IPS-NIHi7 (cell line): ENCODE data around the gene SRC.

Source experiments
- DNase-seq: peaks from one replicate; pipeline ENCODE4 v3.0.0; 2012; ENCODE audit warnings: mixed read lengths; ENCODE audit errors: extremely low spot score

The SRC gene

DNA sequence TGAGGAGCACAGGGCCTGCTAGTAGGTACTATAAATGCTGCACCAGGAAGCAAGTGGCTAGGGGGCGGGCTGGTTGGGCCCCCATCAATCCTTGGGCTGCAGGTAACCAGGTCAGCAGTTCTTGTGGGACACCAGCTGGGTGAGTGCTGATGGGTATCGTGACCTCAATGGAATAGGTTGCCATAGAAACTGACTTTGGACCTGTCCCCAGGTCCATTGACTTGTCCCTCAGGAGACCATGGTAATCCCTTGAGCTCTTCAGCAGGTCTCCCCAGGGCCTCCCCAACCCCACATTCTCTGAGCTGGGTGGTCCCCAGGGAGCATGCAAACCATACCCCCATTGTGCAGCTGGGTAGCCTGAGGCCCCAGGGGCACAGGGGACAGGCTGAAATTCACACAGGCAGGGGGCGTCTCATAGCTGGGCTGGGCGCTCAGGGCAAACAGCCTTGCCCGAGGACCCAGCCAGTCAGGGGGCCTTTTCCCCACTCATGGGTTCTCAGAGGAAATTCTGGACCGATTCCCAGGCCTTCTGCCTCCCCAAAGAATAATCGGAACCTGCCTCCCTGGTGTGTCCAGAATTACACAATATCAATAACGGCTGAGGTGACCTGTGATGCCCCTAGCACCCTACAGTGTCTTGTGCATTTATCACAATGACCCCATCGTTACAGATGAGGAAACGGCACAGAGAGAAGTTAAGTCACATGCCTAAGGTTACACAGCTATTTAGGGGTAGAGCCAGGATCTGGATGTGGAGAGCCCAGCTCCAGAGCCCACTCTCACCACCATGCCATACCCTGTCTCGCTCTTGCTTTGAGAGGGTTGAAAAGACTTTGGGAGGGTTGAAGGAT, 35.9 kb downstream of the SRC start:
- DNase-seq, result no peak

DNA sequence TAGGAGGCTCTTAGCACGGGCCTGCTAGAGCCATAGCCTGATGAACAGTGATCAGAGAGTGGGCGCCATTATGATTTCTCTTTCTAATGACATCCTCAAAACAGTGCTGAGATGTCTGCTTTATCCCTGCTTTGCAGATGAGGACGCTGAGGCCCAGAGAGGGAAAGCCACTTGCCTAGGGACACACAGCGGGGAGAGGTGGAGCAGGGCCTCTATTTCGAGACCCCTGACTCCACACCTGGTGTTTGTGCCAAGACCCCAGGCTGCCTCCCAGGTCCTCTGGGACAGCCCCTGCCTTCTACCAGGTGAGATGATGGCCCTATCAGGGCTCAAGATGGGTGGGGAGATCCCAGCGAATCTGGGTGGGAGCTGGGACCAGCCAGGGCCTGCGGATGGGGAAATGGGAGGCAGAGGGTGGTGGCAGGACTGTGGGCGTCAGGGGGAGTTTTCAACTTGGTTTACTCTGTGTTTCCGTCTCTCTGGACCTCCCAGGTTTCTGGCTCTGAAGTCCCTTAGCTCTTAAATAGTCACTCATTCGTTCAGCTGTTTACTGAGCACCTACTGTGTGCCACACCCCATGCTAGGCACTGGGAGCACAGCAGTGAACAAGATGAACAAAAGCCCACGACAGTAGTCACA, 36.7 kb downstream of the SRC start:
- no peak for DNase-seq

DNA sequence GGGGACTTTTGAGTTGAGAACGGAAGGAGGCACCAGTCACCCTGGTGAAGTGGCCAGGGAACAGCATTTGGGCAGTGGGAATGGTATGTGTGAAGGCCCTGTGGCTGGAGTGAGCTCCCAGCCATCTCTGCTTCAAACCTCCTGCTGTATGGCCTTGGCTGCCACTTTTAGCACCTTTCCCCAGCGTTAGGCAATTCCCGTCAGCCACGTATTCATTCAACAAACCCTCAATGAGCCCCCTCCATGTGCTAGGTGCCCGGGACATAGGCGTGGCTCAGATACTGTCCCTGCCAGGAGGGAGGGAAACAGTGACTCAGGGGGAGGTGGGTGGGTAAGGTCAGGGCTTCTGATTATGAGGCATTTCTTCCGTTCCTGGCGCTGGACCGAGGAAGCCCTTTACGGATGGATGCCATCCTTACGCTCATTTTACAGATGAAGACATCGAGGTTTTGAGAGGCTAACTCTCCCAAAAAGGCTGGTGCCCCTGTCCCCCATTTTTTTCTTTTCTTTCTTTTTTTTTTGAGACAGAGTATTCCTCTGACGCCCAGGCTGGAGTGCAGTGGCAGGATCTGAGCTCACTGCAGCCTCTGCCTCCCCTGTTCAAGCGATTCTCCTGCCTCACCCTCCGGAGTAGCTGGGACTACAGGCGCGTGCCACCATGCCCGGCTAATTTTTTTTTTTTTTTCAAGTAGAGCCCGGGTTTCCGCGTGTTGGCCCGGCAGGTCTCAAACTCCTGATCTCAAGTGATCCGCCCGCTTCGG, 37.5 kb downstream of the SRC start:
- no peak for DNase-seq

DNA sequence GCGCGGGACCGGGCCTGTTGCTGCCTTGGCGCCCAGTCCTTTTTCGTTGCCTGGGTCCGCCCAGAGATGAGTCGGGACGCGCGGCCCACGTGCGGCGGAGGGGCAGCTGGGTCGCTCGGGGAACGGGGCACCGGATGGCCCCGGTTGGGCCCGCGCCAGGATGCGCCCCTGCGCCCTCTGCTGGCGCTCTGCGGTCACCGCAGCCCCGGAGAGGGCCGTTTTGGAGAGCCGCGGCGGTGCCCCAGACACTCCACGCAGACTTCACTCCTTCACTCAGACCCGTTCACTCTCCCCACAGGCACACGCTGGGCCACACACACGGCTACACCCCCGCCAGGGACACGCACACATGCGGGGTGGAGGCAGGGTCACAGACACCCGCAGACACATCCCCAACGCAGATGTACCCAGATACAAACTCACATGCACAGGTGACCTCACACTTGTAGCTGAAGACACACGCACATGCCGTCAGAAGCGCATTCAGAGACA, 38.8 kb downstream of the SRC start:
- peak; percentile 88 for DNase-seq

DNA sequence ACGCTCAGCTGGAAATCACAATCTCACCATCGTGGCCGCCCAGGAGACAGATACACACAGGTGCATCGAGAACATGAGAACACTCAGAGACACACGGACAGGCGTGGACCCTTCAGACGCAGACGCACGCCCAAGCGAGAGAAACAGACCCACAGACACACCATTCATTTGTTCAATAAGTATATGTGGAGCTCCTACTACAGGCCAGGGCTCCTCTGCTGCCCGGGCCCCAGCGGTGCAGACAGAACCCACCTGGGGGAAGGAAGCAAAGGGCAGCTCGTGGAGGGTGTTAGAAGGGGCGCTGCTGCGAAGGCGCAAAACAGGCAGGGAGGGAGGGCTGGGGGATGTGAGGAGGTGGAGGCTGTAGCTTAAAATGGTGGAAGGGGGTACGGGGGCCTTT, 39.2 kb downstream of the SRC start:
- DNase-seq, result no peak

DNA sequence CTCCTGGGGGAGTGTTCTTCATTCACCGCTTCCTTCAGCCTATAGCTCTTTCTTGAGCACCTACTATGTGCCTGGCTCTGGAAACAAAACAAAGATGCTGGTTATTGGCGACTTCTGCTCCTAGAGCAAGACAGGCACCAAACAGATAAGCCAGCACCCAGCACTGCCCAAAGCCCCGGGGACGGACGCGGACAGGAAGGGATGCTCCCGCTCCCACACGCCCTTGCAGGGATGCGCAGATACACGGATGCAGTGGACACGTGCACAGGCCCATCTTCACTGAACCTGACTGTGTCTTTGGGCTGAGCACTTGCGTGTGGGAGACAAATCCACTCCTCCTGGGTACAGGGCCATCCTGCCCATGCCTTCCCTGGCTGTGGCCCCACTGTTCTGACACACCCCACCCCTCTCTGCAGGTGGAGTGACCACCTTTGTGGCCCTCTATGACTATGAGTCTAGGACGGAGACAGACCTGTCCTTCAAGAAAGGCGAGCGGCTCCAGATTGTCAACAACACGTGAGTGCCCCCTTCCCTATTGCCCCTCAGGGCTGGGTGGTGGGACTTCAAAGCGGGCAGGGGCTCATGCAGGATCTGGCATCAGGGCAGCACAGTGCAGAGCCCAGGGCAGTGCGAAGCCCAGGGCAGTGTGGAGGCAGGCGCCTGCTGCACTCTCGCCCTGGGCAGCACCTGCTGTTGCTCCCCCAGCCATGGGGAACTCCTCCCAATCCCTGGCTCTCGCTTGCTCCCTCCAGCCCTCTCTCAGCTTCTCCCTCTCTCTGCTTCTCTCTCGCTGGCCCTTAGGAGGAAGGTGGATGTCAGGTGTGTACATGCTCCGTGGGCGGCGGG, 39.9 kb downstream of the SRC start:
- no peak for DNase-seq

DNA sequence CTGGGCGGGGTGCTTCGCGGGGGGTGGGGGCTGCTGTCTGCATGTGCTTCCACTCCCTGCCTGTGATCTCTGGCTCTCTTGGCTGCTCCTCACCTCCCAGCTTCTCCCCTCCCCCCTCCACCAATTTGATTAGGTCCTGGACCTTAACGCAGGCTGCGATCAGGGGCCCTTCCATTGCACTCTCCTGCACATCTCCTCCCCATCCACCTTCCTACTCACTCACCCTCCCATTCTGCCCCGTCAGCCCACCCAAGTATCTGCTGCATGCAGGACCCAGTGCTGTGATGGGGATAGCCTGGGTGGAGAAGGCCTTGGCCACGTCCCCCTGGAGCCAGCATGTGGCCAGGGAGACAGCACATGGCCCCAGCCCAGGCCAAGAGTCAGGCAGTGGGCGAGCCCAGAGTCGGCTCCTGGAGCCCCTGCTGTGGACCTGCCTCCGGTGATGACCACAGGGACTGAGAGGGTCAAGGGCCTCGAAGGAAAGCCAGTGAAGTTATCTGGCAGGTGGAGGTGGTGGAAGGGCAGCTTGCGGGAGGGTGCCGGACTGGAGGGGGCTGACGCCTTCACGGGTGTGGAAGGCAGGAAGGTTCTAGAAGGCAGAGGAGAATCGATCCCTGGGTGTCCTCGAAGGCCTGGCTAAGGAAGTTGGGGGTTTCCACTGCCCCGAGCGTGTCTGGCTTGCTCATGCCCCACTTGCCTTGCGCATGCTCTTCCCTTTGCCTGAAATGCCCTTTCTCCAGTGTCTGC, 40.7 kb downstream of the SRC start:
- no peak for DNase-seq

DNA sequence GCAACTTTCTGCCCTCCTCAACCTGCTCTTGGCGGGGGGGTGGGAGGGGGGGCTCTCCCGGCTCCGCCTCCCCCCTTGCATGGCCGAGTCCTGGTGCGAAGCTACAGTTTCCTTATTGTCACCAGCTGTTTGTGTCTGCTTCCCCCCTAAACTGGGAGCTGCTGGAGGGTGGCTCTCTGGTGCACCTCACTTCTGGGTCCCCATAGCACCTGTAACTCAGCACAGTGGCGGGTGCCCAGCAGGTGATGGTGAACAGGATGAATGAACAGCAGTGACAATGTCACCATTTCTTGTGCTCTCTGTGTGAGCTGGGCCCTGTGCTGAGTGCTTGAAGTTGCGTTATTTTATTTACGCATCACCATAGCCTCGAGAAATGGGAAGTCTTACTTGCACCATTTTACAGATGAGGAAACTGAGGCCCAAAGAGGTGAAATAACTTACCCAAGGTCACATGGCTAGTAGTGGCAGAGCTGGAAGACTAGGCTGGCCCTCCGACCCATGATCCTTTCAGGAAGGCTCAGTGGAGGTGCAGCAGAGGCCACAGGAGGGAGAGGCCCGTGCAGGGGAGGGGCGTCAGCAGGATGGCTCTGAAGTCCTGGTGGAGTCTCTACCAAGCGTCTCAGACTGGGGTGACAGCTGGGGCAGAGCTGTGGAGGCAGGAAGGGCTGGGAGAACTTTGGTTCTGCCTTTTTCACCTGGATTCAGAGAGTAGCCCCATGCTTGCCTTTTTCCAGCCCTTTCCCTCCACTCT, 41.8 kb downstream of the SRC start:
- no peak for DNase-seq

DNA sequence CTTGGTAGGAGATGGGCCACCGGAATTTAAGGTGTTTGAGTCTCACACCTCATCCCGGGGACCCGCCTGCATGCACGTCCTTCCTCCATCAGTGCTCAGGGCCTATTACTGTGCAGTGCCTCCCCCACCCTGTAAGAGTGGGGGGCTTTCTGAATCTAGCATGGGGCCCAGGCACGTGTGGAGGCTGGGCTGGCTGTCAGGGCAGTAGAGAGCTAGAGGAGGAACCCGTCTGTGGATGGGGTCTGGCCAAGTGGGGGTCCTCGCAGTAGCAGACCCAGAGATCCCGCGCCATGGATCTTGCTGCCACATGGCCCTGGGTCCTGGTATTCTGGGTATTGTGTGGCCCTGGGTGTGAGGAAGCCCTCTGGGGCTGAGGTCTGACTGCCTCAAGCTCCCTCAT, 42.9 kb downstream of the SRC start:
- DNase-seq, result no peak

DNA sequence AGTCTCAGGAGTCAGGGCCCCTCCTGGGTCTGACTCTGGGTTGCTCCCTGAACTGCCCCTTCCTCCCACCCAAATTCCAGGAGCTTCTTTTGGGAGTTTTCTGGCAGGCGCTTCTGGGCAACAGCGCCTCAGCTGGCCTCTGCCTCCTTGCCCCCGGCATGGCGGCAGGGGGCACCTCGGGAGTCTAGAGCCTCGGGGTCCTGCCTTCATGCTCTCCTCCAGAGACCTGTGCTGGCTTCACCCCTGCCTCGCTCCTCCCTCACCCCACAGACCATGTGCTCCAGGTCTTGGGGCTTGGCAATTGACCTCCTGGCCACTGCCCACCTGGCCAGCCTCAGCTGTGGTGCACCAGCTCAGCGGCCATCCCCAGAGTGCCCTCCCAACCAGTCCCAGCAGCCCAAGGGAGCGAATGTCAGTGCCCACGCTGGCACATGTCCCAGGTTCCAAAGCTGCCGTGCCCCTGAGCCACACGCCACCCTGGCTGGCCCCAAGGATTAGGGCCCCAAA, 43.4 kb downstream of the SRC start:
- DNase-seq, result no peak

DNA sequence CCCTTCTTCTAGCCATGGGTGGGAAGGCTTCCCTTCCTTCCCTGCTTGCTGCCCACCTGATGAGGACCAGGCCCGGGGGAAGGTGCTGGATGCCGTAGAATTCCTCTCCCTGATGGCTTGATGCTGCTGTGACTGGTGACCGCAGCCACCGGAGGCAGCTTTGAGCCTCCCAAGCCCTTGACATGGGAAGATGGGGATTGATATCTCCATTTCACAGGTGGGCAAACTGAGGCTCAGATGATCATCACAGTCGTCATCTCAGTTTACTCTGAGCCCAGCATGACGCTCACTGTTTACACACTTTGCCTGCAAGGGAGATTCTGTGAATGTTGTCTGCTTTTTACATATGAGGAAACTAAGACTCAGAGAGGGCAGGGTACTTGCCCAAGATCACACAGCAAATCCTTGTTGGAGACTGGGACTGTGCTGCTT, 43.9 kb downstream of the SRC start:
- no peak for DNase-seq

DNA sequence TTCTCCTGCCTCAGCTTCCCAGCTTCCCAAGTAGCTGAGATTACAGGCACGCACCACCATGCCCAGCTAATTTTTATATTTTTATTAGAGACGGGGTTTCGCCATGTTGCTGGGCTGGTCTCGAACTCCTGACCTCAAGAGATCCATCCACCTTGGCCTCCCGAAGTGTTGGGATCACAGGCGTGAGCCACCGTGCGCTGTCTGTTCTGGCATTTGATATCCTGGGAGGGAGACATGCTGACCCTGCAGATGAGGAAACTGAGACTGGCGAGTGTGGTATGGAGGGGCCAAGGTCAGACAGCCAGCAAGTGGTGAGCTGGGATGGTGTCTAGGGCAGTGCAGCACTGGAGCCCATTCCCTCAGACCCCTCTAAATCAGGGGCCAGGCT, 44.6 kb downstream of the SRC start:
- DNase-seq, result no peak

DNA sequence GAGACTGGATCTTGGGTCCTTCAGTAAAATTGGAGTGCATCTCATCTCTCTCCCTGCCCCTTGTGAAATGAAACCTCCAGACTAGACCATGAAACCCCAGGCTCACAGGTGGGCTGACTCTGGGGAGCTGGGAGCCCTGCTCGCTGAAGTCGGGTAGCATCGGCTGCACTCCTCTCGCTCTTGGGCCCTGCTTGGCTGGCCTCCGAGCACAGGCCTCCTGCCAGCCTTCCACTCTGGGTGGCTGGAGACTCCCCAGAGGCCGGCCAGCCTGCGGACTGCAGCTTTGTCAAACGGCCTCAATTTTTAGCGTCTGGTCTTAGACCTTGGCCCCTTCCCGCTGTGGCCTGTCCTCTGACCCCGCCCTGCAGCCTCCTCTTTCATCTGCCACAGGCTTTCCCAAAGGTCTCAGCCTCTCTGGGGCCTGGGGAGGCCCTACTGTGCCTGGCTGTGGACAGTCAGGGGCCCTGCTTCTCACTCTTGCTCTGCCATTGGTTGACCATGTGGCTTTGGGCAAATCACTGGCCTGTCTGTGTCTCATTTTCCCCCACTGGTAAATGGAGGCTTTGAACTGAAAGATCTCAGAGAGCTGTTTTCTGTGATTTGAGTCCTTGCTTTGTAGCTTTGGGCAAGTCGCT, 45.1 kb downstream of the SRC start:
- DNase-seq, result no peak

DNA sequence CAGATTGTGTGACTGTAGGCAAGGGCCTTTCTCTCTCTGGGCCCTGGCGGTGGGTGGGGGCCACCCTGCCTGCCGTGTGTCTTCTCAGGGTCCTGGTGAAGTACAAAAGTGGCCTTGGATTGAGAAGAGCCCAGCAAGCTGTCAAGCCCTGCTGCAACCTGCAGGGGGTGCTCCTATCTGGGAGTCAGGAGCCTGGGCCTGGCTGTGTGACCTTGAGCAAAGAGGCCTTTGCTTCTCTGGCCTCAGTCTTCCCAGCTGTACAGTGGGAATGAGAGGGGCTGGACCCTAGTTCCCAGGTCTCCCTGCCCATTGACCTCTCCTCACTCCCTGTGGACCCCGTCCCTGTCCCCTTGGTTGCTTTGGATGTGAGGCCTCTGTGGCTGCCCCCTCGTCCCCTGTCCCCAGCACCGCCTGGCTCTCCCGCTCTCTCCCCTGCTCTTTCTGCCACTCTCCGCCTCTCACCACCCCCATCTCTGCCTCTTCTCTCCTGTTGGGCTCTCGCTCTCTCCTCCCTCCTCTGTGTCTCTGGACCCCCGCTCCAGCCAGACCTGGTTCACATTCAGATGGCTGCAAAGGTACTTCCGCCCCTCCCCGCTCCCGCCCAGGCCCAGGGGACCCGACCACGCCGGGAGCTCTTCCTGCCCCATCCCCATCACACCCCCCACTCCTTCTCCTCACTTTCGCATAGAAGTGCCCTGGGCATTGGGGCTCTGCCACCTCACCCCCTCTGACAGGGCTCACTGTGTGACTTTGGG, 46.7 kb downstream of the SRC start:
- DNase-seq, result no peak

DNA sequence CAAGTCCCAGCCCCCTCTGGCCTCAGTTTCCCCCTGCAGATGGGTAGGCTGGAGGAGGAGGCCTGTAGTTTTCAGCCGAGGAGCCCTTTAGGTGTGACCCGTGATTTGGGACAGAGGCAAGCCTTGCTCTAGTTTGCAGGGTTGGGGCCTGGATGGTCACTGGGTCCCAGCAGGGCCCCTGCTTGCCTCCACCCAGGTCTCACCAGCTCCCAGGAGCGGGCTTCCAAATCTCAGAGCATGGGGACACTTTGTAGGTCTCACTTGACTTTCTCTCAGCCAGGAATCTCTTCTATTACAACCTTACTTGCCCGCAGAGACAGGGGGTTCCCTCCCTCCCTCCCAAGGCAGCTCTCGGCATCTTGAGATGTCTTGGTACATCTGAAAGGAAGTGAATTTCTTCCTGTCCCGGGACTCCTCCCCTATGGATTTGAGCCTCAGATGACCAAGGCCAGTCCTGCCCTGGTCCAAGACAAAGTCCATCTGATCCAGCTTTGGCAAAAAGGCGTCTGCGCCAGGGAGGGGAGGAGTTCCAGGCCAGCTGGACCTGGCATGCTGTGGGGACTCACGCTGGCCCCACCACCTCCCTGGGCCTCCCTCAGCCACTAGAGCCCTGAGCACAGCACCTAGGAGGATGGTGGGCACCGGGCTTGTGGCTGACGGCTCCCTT, 47.4 kb downstream of the SRC start:
- no peak for DNase-seq

DNA sequence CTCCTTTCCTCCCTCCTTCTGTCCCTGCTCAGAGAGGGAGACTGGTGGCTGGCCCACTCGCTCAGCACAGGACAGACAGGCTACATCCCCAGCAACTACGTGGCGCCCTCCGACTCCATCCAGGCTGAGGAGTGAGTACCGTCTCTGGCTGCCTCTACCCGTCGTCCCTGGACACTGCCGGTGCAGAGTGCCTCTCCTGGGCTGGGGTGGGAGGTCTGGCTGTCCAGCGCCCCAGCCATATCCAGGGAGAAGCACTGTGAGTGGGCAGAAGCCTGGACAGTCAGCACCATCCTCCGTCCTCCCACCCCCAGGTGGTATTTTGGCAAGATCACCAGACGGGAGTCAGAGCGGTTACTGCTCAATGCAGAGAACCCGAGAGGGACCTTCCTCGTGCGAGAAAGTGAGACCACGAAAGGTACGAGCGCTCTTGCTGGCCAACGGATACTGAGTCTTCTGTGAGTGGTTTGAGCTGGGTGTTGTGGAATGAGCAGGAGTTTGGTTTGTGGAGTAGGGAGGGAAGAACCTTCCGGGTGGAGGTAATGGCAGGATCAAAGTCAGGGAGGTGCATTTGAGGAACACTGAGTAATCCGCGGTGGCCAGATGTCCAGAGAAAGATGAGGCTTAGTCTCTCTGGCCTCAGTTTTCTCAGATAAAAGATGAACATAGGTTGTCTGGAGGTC, 48.1 kb downstream of the SRC start:
- DNase-seq, result no peak

DNA sequence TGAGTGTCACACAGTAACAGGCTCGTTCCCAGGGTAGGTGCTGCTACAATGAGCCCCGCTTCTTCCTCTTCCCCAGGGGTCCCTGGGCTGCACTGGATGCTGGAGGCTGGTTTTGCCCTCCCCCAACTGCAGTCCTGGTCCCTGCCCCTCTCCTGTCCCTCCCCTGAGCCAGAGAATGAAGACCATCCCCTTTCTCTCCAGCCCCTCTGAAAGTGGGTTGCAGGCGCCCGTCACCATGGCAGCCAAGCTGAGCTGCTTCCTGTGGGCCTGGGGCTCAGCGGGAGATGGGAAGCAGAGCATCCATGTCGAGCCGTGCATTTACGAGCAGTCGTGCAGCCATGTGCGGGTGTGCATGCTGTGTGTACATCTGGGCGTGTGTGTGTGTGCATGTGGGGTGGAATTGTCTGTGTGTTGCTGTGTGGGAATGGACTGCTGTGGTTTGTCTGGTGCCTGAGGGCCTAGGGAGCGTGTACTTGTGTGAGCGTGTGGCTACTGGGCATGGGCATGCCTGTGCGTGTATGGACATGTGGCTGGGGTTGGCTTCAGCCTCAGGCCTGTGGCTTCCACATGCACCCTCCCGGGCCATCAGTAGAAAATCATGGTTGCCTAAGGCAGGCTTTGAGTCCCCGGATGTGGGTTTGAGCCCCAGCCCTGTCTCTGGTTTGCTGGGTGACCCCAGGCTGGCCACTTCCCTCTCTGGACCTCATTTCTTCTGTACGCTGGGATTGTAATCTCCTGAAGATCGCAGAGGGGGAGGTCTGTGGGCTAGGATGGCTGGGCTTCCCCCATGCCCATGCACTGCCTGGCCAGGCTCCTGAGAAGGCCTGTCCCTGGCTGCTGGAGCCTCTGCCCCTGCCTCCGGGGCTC, 48.8 kb downstream of the SRC start:
- DNase-seq, result no peak
